Measurements from ENCODE around the gene TAOK3. TPM values are rescaled to one million over a fixed set of nuclear protein-coding genes. Genes with fewer than 3 reads are reported as not detected.
A peak's percentile ranks its signal among the peaks of the same experiment; 100 is the strongest.

Gene TAOK3
- total RNA-seq, 1 donor from 2014 or later, result 13.5 TPM

DNA sequence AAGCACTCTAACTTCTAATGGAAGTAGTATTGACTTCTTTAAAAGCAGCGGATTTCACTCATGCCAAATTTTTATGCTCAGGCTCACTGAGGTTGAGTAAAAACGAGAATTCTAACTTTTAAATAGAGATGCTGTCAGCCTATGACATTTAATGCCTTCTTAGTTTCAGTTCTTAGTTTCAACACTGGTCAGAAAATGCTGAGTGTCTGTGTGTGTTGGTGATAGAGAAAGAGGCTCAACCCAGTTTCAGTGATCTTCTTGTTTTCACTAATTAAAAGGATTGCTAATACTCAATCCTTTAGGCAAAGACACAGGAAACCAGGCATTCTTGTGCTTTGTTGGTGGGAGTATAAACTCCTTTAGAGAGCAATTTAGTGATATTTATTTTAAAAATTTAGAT is 205.8 kb downstream of the TAOK3 start:
- TF ChIP-seq CTCF (IDR thresholded peaks at IDR 0.05; ENCODE audit: insufficient read depth, low read length, poor library complexity, severe bottlenecking), result no peak
- Histone ChIP-seq H3K4me3 (ENCODE audit: low read depth, low read length) (no peak overlapping the region), H3K36me3 (ENCODE audit: control insufficient read depth, insufficient read depth, low read length) (no peaks in the 10 kb centered on the region), H3K27me3 (ENCODE audit: control insufficient read depth, insufficient read depth, low read length) (no peaks in the 10 kb centered on the region)
- DNase-seq (ENCODE audit: low read depth), result no peak

- TF ChIP-seq CTCF (IDR thresholded peaks at IDR 0.05; ENCODE audit: insufficient read depth, low read length, poor library complexity, severe bottlenecking), result peak; percentile 74
- Histone ChIP-seq H3K36me3 (ENCODE audit: control insufficient read depth, insufficient read depth, low read length) (no peaks in the 10 kb centered on the region), H3K27me3 (ENCODE audit: control insufficient read depth, insufficient read depth, low read length) (no peaks in the 10 kb centered on the region), H3K4me3 (ENCODE audit: low read depth, low read length) (no peak overlapping the region)
- DNase-seq (ENCODE audit: low read depth), result no peak
These were observed 207.8 kb downstream of the TAOK3 start for GRCh38 chr12:118164798-118165486.

DNA sequence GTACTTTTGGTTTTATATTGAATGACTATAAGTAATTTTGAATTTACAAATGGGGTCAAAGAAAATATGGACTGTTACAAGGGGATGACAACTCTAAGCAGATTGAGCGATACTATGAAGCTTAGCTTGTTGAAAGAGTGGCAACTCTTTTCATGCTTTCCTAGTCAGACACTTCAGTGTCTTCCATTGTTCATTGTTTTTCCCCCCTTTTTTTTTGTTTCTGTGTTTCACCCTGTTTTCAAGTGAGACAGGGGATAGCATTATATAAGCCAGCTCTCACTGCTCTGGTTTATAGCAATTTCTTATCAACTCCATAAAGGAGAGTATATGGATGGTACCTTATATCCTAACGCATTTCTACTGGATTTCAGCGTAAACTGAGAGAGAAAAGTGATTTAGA is 212.2 kb downstream of the TAOK3 start:
- TF ChIP-seq CTCF (IDR thresholded peaks at IDR 0.05; ENCODE audit: insufficient read depth, low read length, poor library complexity, severe bottlenecking), result no peak
- no peaks in the 10 kb centered on the region for H3K27me3 ChIP-seq (ENCODE audit: control insufficient read depth, insufficient read depth, low read length)
- H3K36me3 ChIP-seq (ENCODE audit: control insufficient read depth, insufficient read depth, low read length), result peaks cover 1% of the 10 kb centered on the region
- no peak for DNase-seq (ENCODE audit: low read depth)
- no peak overlapping the region for H3K4me3 ChIP-seq (ENCODE audit: low read depth, low read length)

- peaks cover 1% of the 10 kb centered on the region for H3K36me3 ChIP-seq (ENCODE audit: control insufficient read depth, insufficient read depth, low read length)
- no peak for DNase-seq (ENCODE audit: low read depth)
- no peaks in the 10 kb centered on the region for H3K27me3 ChIP-seq (ENCODE audit: control insufficient read depth, insufficient read depth, low read length)
- no peak overlapping the region for H3K4me3 ChIP-seq (ENCODE audit: low read depth, low read length)
- no peak for TF ChIP-seq CTCF (IDR thresholded peaks at IDR 0.05; ENCODE audit: insufficient read depth, low read length, poor library complexity, severe bottlenecking)
These were observed 221.0 kb downstream of the TAOK3 start for GRCh38 chr12:118151755-118152154.

GRCh38 chr12:118150625-118151024 is 222.1 kb downstream of the TAOK3 start:
- no peak for TF ChIP-seq CTCF (IDR thresholded peaks at IDR 0.05; ENCODE audit: insufficient read depth, low read length, poor library complexity, severe bottlenecking)
- Histone ChIP-seq H3K36me3 (ENCODE audit: control insufficient read depth, insufficient read depth, low read length) (peaks cover 1% of the 10 kb centered on the region), H3K27me3 (ENCODE audit: control insufficient read depth, insufficient read depth, low read length) (no peaks in the 10 kb centered on the region), H3K4me3 (ENCODE audit: low read depth, low read length) (no peak overlapping the region)
- no peak for DNase-seq (ENCODE audit: low read depth)

DNA sequence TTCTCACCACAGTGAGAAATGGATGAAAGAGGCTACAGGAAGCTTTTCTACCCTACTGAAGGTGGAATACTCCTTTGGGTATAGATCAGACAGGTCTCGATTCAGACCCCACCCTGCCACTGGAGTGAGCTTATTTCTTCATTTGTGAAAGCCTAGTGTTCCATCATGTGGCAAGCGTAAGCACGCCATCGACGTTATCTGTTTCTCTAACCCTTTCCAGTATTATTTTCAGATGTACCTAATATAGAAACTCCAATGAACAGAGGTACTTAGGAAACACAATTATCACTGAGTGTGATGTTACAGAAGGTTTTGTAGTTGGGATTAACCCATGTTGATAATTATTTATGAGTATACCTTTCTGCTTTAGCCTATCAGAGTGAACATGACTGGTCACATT is 224.4 kb downstream of the TAOK3 start:
- no peak for TF ChIP-seq CTCF (IDR thresholded peaks at IDR 0.05; ENCODE audit: insufficient read depth, low read length, poor library complexity, severe bottlenecking)
- no peak for DNase-seq (ENCODE audit: low read depth)
- H3K27me3 ChIP-seq (ENCODE audit: control insufficient read depth, insufficient read depth, low read length), result no peaks in the 10 kb centered on the region
- peaks cover 3% of the 10 kb centered on the region for H3K36me3 ChIP-seq (ENCODE audit: control insufficient read depth, insufficient read depth, low read length)
- H3K4me3 ChIP-seq (ENCODE audit: low read depth, low read length), result no peak overlapping the region

Data from kidney epithelial cell (primary cell).